Colonic mucosa (tissue), 4 donors: ENCODE measurements around the gene CMYA5. TPM values are rescaled to one million over a fixed set of nuclear protein-coding genes. Genes with fewer than 3 reads are reported as not detected.

Experiments
- DNase-seq: peaks from one replicate; pipeline ENCODE4 v3.0.0-alpha.2; 2020
- H3K27ac ChIP-seq: fragments of 200-600 bp; one replicate; pipeline ENCODE4 v1.8.0; 2021
- H3K27me3 ChIP-seq: fragments of 200-600 bp; one replicate; pipeline ENCODE4 v1.8.0; 2021
- H3K36me3 ChIP-seq: fragments of 200-600 bp; one replicate; pipeline ENCODE4 v1.8.0; 2021
- H3K4me1 ChIP-seq: fragments of 200-600 bp; one replicate; pipeline ENCODE4 v1.8.0; 2021; ENCODE audit warnings: mild to moderate bottlenecking
- H3K4me3 ChIP-seq: fragments of 200-600 bp; one replicate; pipeline ENCODE4 v1.8.0; 2021
- H3K9ac ChIP-seq, 2 donors: one replicate each; pipeline ENCODE4 v1.7.0; 2013; ENCODE audit warnings: control low read depth in 2 of 2, low read depth in 2 of 2, low read length in 2 of 2
- H3K9me3 ChIP-seq: fragments of 200-600 bp; one replicate; pipeline ENCODE4 v1.8.0; 2021
- intact Hi-C: fragments of 100-400 bp; cut with DNase I; formaldehyde crosslinking; loops from one replicate; pipeline ENCODE4 v1.14.1; 2022
- total RNA-seq, 2 donors: library from RNA; stranded (reverse); fragmentation: NEBNext Ultra II Directional in 1 of 2; extraction: Animal tissue kit (Norgen Biotek cat#: 25700) in 1 of 2; gene quantifications; one replicate each; pipeline ENCODE4 v1.2.1, GENCODE V29; 2021
- TF ChIP-seq, protein P1 (sequence below): fragments of 200-600 bp; IDR thresholded peaks from one replicate; pipeline ENCODE4 v1.8.0; 2022; ENCODE audit warnings: antibody characterized with exemption, mild to moderate bottlenecking
- donor health status: healthy.
- donor health status: DM: no; HTN: no; CAD: no.
- donor health status: DM: no; HTN: no; CAD: no.

CMYA5 gene
- total RNA-seq, 2 donors from 2014 or later = 0.30 to 0.66 TPM

DNA sequence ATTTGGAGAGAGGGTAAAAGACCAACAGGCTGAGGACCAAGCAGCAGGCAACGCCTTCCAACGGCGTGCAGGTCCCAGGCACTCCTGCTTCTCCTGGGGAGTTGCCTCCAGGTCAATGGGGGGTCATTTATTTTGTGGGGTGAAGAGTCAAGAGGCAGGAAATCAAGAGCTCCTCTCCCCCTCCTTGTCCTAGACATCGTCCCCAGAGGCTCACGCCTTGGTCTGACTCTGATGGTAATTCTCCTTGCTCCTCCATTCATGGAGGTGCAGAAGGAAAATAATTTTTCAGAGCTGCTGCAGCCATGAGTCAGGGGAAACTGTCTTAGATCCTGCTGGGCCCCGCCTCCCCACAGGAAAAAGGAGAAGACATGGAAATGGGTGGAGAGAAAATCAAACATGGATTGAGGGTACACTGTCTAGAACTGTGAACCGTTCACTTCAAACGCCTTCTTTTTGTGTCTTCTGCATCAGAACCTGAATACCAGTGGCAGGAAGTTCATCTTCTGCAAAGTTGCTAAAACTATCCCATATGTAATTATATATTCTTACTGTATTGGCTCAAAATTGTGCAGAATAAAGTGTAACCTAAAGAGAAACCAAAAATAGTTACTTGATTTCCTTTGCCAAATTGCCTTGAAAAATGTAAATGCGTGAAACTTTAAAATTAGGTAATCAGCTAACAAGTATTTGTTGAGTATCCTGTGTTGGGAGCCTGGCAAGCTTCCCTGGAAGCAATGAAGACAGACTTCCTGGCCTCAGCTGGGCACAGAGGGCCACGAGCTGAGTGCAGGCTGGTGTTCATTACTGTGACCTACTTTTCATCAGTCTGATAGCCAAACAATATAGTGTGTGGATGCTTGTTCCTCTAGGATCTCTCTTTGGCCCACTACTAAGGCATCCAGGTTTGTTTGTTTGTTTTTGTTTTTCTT lies 142.0 kb downstream of the CMYA5 start:
- H3K27me3 ChIP-seq = no peaks in the 10 kb centered on the region
- no peak overlapping the region for H3K4me3 ChIP-seq
- TF ChIP-seq, protein P1, sequence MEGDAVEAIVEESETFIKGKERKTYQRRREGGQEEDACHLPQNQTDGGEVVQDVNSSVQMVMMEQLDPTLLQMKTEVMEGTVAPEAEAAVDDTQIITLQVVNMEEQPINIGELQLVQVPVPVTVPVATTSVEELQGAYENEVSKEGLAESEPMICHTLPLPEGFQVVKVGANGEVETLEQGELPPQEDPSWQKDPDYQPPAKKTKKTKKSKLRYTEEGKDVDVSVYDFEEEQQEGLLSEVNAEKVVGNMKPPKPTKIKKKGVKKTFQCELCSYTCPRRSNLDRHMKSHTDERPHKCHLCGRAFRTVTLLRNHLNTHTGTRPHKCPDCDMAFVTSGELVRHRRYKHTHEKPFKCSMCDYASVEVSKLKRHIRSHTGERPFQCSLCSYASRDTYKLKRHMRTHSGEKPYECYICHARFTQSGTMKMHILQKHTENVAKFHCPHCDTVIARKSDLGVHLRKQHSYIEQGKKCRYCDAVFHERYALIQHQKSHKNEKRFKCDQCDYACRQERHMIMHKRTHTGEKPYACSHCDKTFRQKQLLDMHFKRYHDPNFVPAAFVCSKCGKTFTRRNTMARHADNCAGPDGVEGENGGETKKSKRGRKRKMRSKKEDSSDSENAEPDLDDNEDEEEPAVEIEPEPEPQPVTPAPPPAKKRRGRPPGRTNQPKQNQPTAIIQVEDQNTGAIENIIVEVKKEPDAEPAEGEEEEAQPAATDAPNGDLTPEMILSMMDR = no peak
- no peaks in the 10 kb centered on the region for H3K9me3 ChIP-seq
- H3K27ac ChIP-seq = no peak overlapping the region
- no peak overlapping the region for H3K9ac ChIP-seq
- intact Hi-C loops = no loop called here
- DNase-seq = no peak
- no peaks in the 10 kb centered on the region for H3K4me1 ChIP-seq
- H3K36me3 ChIP-seq = no peaks in the 10 kb centered on the region

DNA sequence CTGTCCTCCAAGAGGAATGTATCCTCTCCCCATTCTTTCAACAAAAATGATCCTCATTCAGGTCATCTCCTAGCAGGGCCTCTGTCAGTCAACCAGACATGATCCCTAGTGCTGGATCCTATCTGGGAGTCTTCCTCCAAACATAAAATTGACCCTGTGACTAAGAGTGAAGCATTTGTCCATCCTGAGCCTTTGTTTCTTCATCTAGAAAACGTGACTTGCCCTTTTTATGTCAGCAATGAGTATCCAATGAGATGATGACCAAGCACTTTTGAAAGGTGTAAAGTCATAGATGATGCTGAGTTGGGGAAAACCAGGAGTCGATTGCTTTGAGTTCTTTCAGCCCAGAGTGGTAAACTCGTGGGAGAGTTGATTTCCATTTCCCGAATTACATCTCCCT lies 143.3 kb downstream of the CMYA5 start:
- TF ChIP-seq, protein P1 = no peak
- H3K27me3 ChIP-seq = no peaks in the 10 kb centered on the region
- H3K4me3 ChIP-seq = no peak overlapping the region
- no peaks in the 10 kb centered on the region for H3K4me1 ChIP-seq
- H3K9ac ChIP-seq = no peak overlapping the region
- H3K36me3 ChIP-seq = no peaks in the 10 kb centered on the region
- intact Hi-C loops = no loop called here
- no peak overlapping the region for H3K27ac ChIP-seq
- H3K9me3 ChIP-seq = no peaks in the 10 kb centered on the region
- DNase-seq = no peak

DNA sequence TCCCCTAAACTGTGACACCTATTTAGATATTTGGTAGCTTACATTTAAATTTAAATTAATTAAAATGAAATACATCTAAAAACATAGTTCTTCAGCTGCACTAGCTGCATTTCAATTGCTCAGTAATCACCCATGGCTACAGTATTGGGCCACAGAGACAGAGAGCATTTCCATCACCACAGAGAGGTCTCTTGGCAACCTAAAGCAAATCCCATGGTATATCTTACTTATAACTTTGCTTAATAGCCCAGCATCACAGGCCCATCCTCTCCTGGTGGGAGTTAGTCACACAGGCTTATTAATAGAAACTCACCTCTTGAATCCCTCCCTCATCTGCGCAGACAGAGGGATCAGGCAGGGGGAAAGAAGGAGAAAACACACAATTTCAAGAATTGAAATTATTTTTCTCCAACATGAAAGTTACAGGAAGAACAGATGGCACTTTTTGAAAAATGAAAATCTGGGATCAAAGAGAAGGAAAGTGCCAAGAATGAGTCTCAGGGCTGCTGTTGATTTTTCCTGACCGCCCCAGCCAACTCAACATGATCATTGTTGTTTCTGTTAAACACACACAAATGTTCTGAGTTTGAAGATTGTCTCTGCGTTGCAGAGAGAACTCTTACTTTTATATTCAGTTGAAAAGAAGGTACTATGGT lies 144.6 kb downstream of the CMYA5 start:
- Histone ChIP-seq H3K27me3 (no peaks in the 10 kb centered on the region), H3K27ac (no peak overlapping the region), H3K4me1 (no peaks in the 10 kb centered on the region), H3K36me3 (no peaks in the 10 kb centered on the region), H3K9ac (no peak overlapping the region), H3K4me3 (no peak overlapping the region), H3K9me3 (no peaks in the 10 kb centered on the region)
- TF ChIP-seq, protein P1 = no peak
- intact Hi-C loops = no loop called here
- no peak for DNase-seq

DNA sequence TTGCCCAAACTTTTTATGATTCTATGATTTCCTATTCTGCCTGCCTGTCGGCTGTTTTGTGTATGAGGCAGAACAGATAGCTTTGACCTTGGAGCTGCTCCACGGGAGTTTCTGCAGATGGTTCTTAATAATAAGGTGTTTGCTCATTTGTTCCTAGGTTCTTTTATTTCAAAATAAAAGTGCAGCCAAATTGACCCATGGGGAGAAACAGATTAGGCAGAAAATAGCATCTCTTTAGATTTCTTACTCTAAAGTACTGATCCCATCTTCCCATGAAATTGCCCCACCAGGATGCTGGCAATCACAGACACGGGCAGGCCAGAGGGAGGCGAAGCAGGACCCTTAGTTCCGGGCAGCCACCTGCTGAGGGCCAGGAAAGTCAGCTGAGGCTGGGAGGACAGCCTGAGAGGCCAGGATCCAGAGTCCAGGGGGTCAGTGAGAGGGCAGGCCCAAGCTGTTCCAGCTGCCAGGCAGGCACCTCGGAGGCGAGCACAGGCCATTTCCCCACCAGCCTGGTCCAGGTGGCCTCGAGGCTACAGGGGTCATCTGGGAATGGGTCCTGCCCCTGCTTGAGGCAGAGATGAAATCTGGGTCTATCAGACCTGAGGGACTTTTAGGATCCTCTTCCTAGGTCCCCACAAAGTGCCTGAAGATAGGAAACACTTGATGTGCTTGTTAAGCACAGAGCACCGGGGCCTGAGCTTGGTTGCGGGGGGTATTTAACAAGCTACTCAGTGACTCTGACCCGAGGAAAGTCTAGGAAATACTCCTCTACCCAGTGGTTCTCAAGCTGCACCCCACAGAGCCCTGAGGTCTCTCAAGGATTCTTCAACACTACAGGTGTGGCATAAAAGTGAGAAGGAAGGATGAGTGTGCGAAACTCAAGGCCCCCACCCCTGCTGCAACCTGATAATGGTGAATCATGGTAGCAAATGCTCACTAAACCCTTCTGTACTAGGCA lies 145.4 kb downstream of the CMYA5 start:
- Histone ChIP-seq H3K27ac (no peak overlapping the region), H3K9me3 (no peaks in the 10 kb centered on the region), H3K9ac (no peak overlapping the region), H3K36me3 (no peaks in the 10 kb centered on the region), H3K4me3 (no peak overlapping the region), H3K4me1 (no peaks in the 10 kb centered on the region), H3K27me3 (no peaks in the 10 kb centered on the region)
- intact Hi-C loops = no loop called here
- DNase-seq = no peak
- TF ChIP-seq, protein P1 = no peak
